ENCODE data around the gene IQCH.

The IQCH gene

GRCh38 chr15:67307889-67308597, 53.5 kb downstream of the IQCH start:
- no peak for DNase-seq (ENCODE audit: low read depth)
- TF ChIP-seq CTCF (conservative IDR thresholded peaks at IDR 0.05; ENCODE audit: low read depth, low read length) = no peak
- H3K4me3 ChIP-seq (ENCODE audit: low read length) = no peak overlapping the region

GRCh38 chr15:67311731-67312130, 57.1 kb downstream of the IQCH start:
- no peak for DNase-seq (ENCODE audit: low read depth)
- TF ChIP-seq CTCF (conservative IDR thresholded peaks at IDR 0.05; ENCODE audit: low read depth, low read length) = no peak
- no peak overlapping the region for H3K4me3 ChIP-seq (ENCODE audit: low read length)

GRCh38 chr15:67319961-67320360, 65.4 kb downstream of the IQCH start:
- H3K4me3 ChIP-seq (ENCODE audit: low read length) = no peak overlapping the region
- no peak for DNase-seq (ENCODE audit: low read depth)
- no peak for TF ChIP-seq CTCF (conservative IDR thresholded peaks at IDR 0.05; ENCODE audit: low read depth, low read length)

GRCh38 chr15:67321352-67321751, 66.8 kb downstream of the IQCH start:
- no peak for TF ChIP-seq CTCF (conservative IDR thresholded peaks at IDR 0.05; ENCODE audit: low read depth, low read length)
- DNase-seq (ENCODE audit: low read depth) = no peak
- H3K4me3 ChIP-seq (ENCODE audit: low read length) = no peak overlapping the region

GRCh38 chr15:67322481-67322880, 67.9 kb downstream of the IQCH start:
- no peak overlapping the region for H3K4me3 ChIP-seq (ENCODE audit: low read length)
- DNase-seq (ENCODE audit: low read depth) = no peak
- TF ChIP-seq CTCF (conservative IDR thresholded peaks at IDR 0.05; ENCODE audit: low read depth, low read length) = no peak

- no peak for DNase-seq (ENCODE audit: low read depth)
- no peak overlapping the region for H3K4me3 ChIP-seq (ENCODE audit: low read length)
- TF ChIP-seq CTCF (conservative IDR thresholded peaks at IDR 0.05; ENCODE audit: low read depth, low read length) = no peak
These were observed 72.7 kb downstream of the IQCH start for GRCh38 chr15:67327312-67327711.

GRCh38 chr15:67327737-67328136, 73.2 kb downstream of the IQCH start:
- TF ChIP-seq CTCF (conservative IDR thresholded peaks at IDR 0.05; ENCODE audit: low read depth, low read length) = no peak
- no peak for DNase-seq (ENCODE audit: low read depth)
- H3K4me3 ChIP-seq (ENCODE audit: low read length) = no peak overlapping the region
